Measurements from ENCODE around the gene FAM227A. TPM values are rescaled to one million over a fixed set of nuclear protein-coding genes. Genes with fewer than 3 reads are reported as not detected.

The FAM227A gene
- total and polyA plus RNA-seq, 2 of the 13 experiments (the other 11 are each of a cell fraction or from before 2014, with no cell fraction given) = 1.0 to 1.5 TPM

- POLR2A ChIA-PET = interaction anchor here (1.5 to 9.9 kb wide), 2 partner anchors 8 to 16 kb away, joined by 5 to 102 read pairs; partner anchors contain the start of gene TOMM22
- no peak for FAIRE-seq
- peak overlapping the region; percentile 76 for H3K4me2 ChIP-seq (ENCODE audit: low read depth, low read length)
- BruUV-seq (replicated peaks) = no TSS peak
- no peak for DNase-seq (ENCODE audit: low spot score)
- H2AFZ ChIP-seq (ENCODE audit: low read length) = no peak overlapping the region
- WGBS (ENCODE audit: low lambda C conversion rate) = 49% methylated on average over 5 of the region's 5 CpGs
- no peak for ATAC-seq
- peaks cover 46% of the 10 kb centered on the region for H3K79me2 ChIP-seq (ENCODE audit: insufficient read depth, low read length)
- peaks cover 78% of the 10 kb centered on the region for H3K4me1 ChIP-seq (ENCODE audit: insufficient read depth, low read length)
- H3K27me3 ChIP-seq (ENCODE audit: control insufficient read depth in 1 of 2, insufficient read depth in 2 of 2, low read length in 2 of 2) = no peaks in the 10 kb centered on the region; a peak in 1 of 5 replicates
- H4K20me1 ChIP-seq (ENCODE audit: insufficient read depth, low read length) = peaks cover 5% of the 10 kb centered on the region; the same call in 1 of the 2 replicates
- no peaks in the 10 kb centered on the region for H3K9me3 ChIP-seq (ENCODE audit: low read length)
- no peak for TF ChIP-seq BORCS8-MEF2B (CRISPR knock-in tag; IDR thresholded peaks at IDR 0.05)
- no peak for TF ChIP-seq SNAI1 (CRISPR knock-in tag; IDR thresholded peaks at IDR 0.05; ENCODE audit: borderline replicate concordance)
- 0 out of 2 replicates have a peak, but pooled peaks have one; percentile 23 for TF ChIP-seq KAT8 (CRISPR knock-in tag; IDR thresholded peaks at IDR 0.05)
- H3K4me3 ChIP-seq (replicated peaks in 1 of 3; ENCODE audit: insufficient read depth in 1 of 3, low read depth in 2 of 3, low read length in 3 of 3) = peak overlapping the region; percentile 77 to 98 (median 91)
- H3K27ac ChIP-seq (ENCODE audit: extremely low read length, insufficient read depth, low read length) = peak overlapping the region; percentile 84
- no peaks in the 10 kb centered on the region for H3K36me3 ChIP-seq (replicated peaks in 1 of 2; ENCODE audit: control insufficient read depth in 1 of 2, insufficient read depth in 2 of 2, low read length in 2 of 2)
- in situ Hi-C loops (cut with HindIII; ENCODE audit: extremely low pct_ligation_motif_present, low pct_unique_long_range_greater_than_20kb) (no loop called here), intact Hi-C loops (cut with micrococcal nuclease; ENCODE audit: unreplicated experiment) (no loop called here)
- CTCF ChIA-PET (ENCODE audit: low intra/inter-chr PET ratio, low total read pairs) = no interaction called here
- peak overlapping the region; percentile 95 for H3K9ac ChIP-seq (ENCODE audit: insufficient read depth, low read depth, low read length)
Measured at GRCh38 chr22:38699143-38699542, 43.0 kb upstream of the FAM227A start.

- no peak overlapping the region for H2AFZ ChIP-seq (ENCODE audit: low read length)
- H4K20me1 ChIP-seq (ENCODE audit: insufficient read depth, low read length) = peaks cover 5% of the 10 kb centered on the region; the same call in 1 of the 2 replicates
- in situ Hi-C loops (cut with HindIII; ENCODE audit: extremely low pct_ligation_motif_present, low pct_unique_long_range_greater_than_20kb) (no loop called here), intact Hi-C loops (cut with micrococcal nuclease; ENCODE audit: unreplicated experiment) (no loop called here)
- CTCF ChIA-PET (ENCODE audit: low intra/inter-chr PET ratio, low total read pairs) = no interaction called here
- peaks cover 52% of the 10 kb centered on the region for H3K79me2 ChIP-seq (ENCODE audit: insufficient read depth, low read length)
- H3K27me3 ChIP-seq (ENCODE audit: control insufficient read depth in 1 of 2, insufficient read depth in 2 of 2, low read length in 2 of 2) = no peaks in the 10 kb centered on the region; a peak in 1 of 5 replicates
- peak overlapping the region; percentile 95 for H3K9ac ChIP-seq (ENCODE audit: insufficient read depth, low read depth, low read length)
- FAIRE-seq = no peak
- H3K4me2 ChIP-seq (ENCODE audit: low read depth, low read length) = peak overlapping the region; percentile 76
- peaks cover 78% of the 10 kb centered on the region for H3K4me1 ChIP-seq (ENCODE audit: insufficient read depth, low read length)
- POLR2A ChIA-PET = interaction anchor here (0.5 to 9.9 kb wide), 3 partner anchors 9 to 864 kb away, joined by 4 to 102 read pairs (median 5); partner anchors contain the start of gene TOMM22
- no TSS peak for BruUV-seq (replicated peaks)
- WGBS (ENCODE audit: low lambda C conversion rate) = 81% methylated on average over 13 of the region's 13 CpGs
- no peak overlapping the region for H3K27ac ChIP-seq (ENCODE audit: extremely low read length, insufficient read depth, low read length)
- DNase-seq (ENCODE audit: low spot score) = no peak
- no peak for ATAC-seq
- H3K4me3 ChIP-seq (replicated peaks in 1 of 3; ENCODE audit: insufficient read depth in 1 of 3, low read depth in 2 of 3, low read length in 3 of 3) = peak overlapping the region; percentile 77 to 98 (median 91)
- H3K36me3 ChIP-seq (replicated peaks in 1 of 2; ENCODE audit: control insufficient read depth in 1 of 2, insufficient read depth in 2 of 2, low read length in 2 of 2) = no peaks in the 10 kb centered on the region
- no peaks in the 10 kb centered on the region for H3K9me3 ChIP-seq (ENCODE audit: low read length)
- TF ChIP-seq ZNF235 (CRISPR knock-in tag; IDR thresholded peaks at IDR 0.05; ENCODE audit: borderline replicate concordance) (no peak), ZNF253 (CRISPR knock-in tag; IDR thresholded peaks at IDR 0.05; ENCODE audit: borderline replicate concordance) (no peak), KAT2B (IDR thresholded peaks at IDR 0.05; ENCODE audit: borderline replicate concordance, low read depth, low read length) (no peak), ZBTB38 (CRISPR knock-in tag; IDR thresholded peaks at IDR 0.05) (peak; percentile 52; the same call in 1 of the 2 replicates), ZNF570 (CRISPR knock-in tag; IDR thresholded peaks at IDR 0.05; ENCODE audit: borderline replicate concordance) (no peak), THAP11 (CRISPR knock-in tag; IDR thresholded peaks at IDR 0.05) (no peak), NAIF1 (CRISPR knock-in tag; IDR thresholded peaks at IDR 0.05; ENCODE audit: borderline replicate concordance) (no peak), ISX (CRISPR knock-in tag; conservative IDR thresholded peaks at IDR 0.05) (no peak), ZNF3 (CRISPR knock-in tag; IDR thresholded peaks at IDR 0.05) (no peak), CCAR2 (optimal IDR thresholded peaks at IDR 0.05; ENCODE audit: low read depth, low read length) (no peak), ZNF574 (CRISPR knock-in tag; IDR thresholded peaks at IDR 0.05) (no peak), ZNF709 (CRISPR knock-in tag; IDR thresholded peaks at IDR 0.05) (no peak), BCL6 (CRISPR knock-in tag; IDR thresholded peaks at IDR 0.05) (no peak), ARID2 (CRISPR knock-in tag; IDR thresholded peaks at IDR 0.05; ENCODE audit: borderline replicate concordance) (0 out of 2 replicates have a peak, but pooled peaks have one; percentile 47)
Measured at GRCh38 chr22:38698407-38699094, 42.4 kb upstream of the FAM227A start.

Measured in HepG2 (cell line).